HEK293 (cell line): ENCODE results near the gene FSCN2.

ENCODE experiments used
- CTCF ChIA-PET: fragments of 350-600 bp; formaldehyde crosslinking; extraction: SDS; loops from one replicate; lab custom pipeline; 2021; ENCODE audit warnings: antibody characterized with exemption; lab: Yijun Ruan, JAX
- POLR2A ChIA-PET: fragments of 300-600 bp; formaldehyde crosslinking; extraction: SDS; loops from one replicate; lab custom pipeline; 2020; ENCODE audit warnings: antibody characterized with exemption, inconsistent platforms; lab: Yijun Ruan, JAX
- H3K27ac ChIP-seq: fragments of 200-500 bp; sonication (Bioruptor generic); 2 replicates; pipeline ENCODE4 v1.5.1; 2014; ENCODE audit warnings: low read depth, low read length, control low read depth, inconsistent platforms; ENCODE audit errors: extremely low read depth
- H3K36me3 ChIP-seq, 2 experiments: fragments of 200-500 bp in 1 of 2; sonication (Bioruptor generic) in 1 of 2; 1 replicate in 1 of 2; 2 replicates in 1 of 2; pipeline ENCODE4 v1.5.1; 2014 to 2017; ENCODE audit warnings: inconsistent platforms in 2 of 2, low read length in 2 of 2; ENCODE audit not compliant: control insufficient read depth in 2 of 2, insufficient read depth in 1 of 2
- H3K4me1 ChIP-seq: fragments of 200-500 bp; sonication (Bioruptor generic); 2 replicates; pipeline ENCODE4 v1.5.1; 2014; ENCODE audit warnings: mild to moderate bottlenecking, low read length, inconsistent platforms; ENCODE audit not compliant: control insufficient read depth, insufficient read depth
- H3K4me3 ChIP-seq: 2 replicates; pipeline ENCODE4 v1.5.1; 2011; ENCODE audit warnings: low read depth, mild to moderate bottlenecking, control low read depth, low read length, moderate library complexity
- H3K9me3 ChIP-seq: fragments of 200-500 bp; sonication (Bioruptor generic); 2 replicates; pipeline ENCODE4 v1.5.1; 2014; ENCODE audit warnings: low read depth, low read length, inconsistent platforms; ENCODE audit not compliant: control insufficient read depth, insufficient read depth
- CTCF ChIP-seq: fragments of 450-650 bp; formaldehyde crosslinking; IDR thresholded peaks from 2 replicates; pipeline ENCODE4 v1.5.1; 2016; ENCODE audit warnings: missing biosample characterization, missing genetic modification characterization
- KLF1 ChIP-seq: fragments of 450-650 bp; formaldehyde crosslinking; IDR thresholded peaks from 2 replicates; pipeline ENCODE4 v1.5.1; 2016; ENCODE audit warnings: missing biosample characterization, missing genetic modification characterization
- MYNN ChIP-seq: fragments of 450-650 bp; formaldehyde crosslinking; IDR thresholded peaks from 2 replicates; pipeline ENCODE4 v1.5.1; 2016; ENCODE audit warnings: missing biosample characterization, missing genetic modification characterization, borderline replicate concordance
- PRDM2 ChIP-seq: fragments of 450-650 bp; formaldehyde crosslinking; IDR thresholded peaks from 2 replicates; pipeline ENCODE4 v1.5.1; 2016; ENCODE audit warnings: missing biosample characterization, missing genetic modification characterization, borderline replicate concordance
- REST ChIP-seq: fragments of 450-650 bp; formaldehyde crosslinking; IDR thresholded peaks from 2 replicates; pipeline ENCODE4 v1.5.1; 2016; ENCODE audit warnings: missing biosample characterization, missing genetic modification characterization
- SCRT1 ChIP-seq: fragments of 450-650 bp; formaldehyde crosslinking; IDR thresholded peaks from 2 replicates; pipeline ENCODE4 v1.5.1; 2016; ENCODE audit warnings: missing biosample characterization, missing genetic modification characterization, borderline replicate concordance
- SCRT2 ChIP-seq: fragments of 450-650 bp; formaldehyde crosslinking; IDR thresholded peaks from 2 replicates; pipeline ENCODE4 v1.5.1; 2016; ENCODE audit warnings: missing biosample characterization, missing genetic modification characterization
- ZEB2 ChIP-seq: fragments of 450-650 bp; formaldehyde crosslinking; IDR thresholded peaks from 2 replicates; pipeline ENCODE4 v1.5.1; 2016; ENCODE audit warnings: missing biosample characterization, missing genetic modification characterization
- ZFP37 ChIP-seq: fragments of 450-650 bp; formaldehyde crosslinking; IDR thresholded peaks from 2 replicates; pipeline ENCODE4 v1.5.1; 2016; ENCODE audit warnings: missing biosample characterization, missing genetic modification characterization
- ZFP41 ChIP-seq: fragments of 450-650 bp; formaldehyde crosslinking; IDR thresholded peaks from 2 replicates; pipeline ENCODE4 v1.5.1; 2016; ENCODE audit warnings: missing biosample characterization, missing genetic modification characterization, borderline replicate concordance
- ZNF10 ChIP-seq: fragments of 450-650 bp; formaldehyde crosslinking; IDR thresholded peaks from 2 replicates; pipeline ENCODE4 v1.5.1; 2017; ENCODE audit warnings: missing biosample characterization, missing genetic modification characterization
- ZNF341 ChIP-seq: fragments of 450-650 bp; formaldehyde crosslinking; IDR thresholded peaks from 2 replicates; pipeline ENCODE4; 2016; ENCODE audit warnings: low read depth, missing biosample characterization, missing genetic modification characterization
- ZNF433 ChIP-seq: fragments of 450-650 bp; formaldehyde crosslinking; IDR thresholded peaks from 2 replicates; pipeline ENCODE4 v1.5.1; 2016; ENCODE audit warnings: missing biosample characterization, missing genetic modification characterization, low read depth
- ZNF518A ChIP-seq: fragments of 450-650 bp; formaldehyde crosslinking; conservative IDR thresholded peaks from 2 replicates; pipeline ENCODE4 v1.5.1; 2016; ENCODE audit warnings: low read depth, missing biosample characterization, missing genetic modification characterization
- ZNF629 ChIP-seq: fragments of 450-650 bp; formaldehyde crosslinking; IDR thresholded peaks from 2 replicates; pipeline ENCODE4 v1.5.1; 2017; ENCODE audit warnings: missing biosample characterization, missing genetic modification characterization
- ZNF692 ChIP-seq: fragments of 450-650 bp; formaldehyde crosslinking; IDR thresholded peaks from 2 replicates; pipeline ENCODE4 v1.5.1; 2016; ENCODE audit warnings: missing biosample characterization, missing genetic modification characterization
- ZNF791 ChIP-seq: fragments of 450-650 bp; formaldehyde crosslinking; IDR thresholded peaks from 2 replicates; pipeline ENCODE4 v1.5.1; 2016; ENCODE audit warnings: missing biosample characterization, missing genetic modification characterization
- ZNF792 ChIP-seq: fragments of 450-650 bp; formaldehyde crosslinking; IDR thresholded peaks from 2 replicates; pipeline ENCODE4 v1.5.1; 2016; ENCODE audit warnings: missing biosample characterization, missing genetic modification characterization
- ZSCAN23 ChIP-seq: fragments of 450-650 bp; formaldehyde crosslinking; IDR thresholded peaks from 2 replicates; pipeline ENCODE4 v1.5.1; 2016; ENCODE audit warnings: missing biosample characterization, missing genetic modification characterization

Gene FSCN2

GRCh38 chr17:81558115-81558468 lies 29.9 kb downstream of the FSCN2 start:
- no peak overlapping the region for H3K4me3 ChIP-seq
- CTCF ChIA-PET: interaction anchor here (1.2 to 2.9 kb wide), 4 partner anchors 8 to 43 kb away, joined by 3 to 19 read pairs (median 5); no protein-coding TSS in a partner anchor
- POLR2A ChIA-PET: interaction anchor here (0.8 to 4.0 kb wide), 2 partner anchors 8 to 161 kb away, joined by 3 to 16 read pairs; no protein-coding TSS in a partner anchor
- H3K9me3 ChIP-seq: no peaks in the 10 kb centered on the region
- TF ChIP-seq MYNN (tag by site-specific recombination) (no peak), ZNF10 (no peak), ZNF341 (tag by site-specific recombination) (no peak), PRDM2 (tag by site-specific recombination) (no peak), KLF1 (no peak), SCRT1 (tag by site-specific recombination) (no peak), ZFP37 (tag by site-specific recombination) (no peak), ZNF791 (tag by site-specific recombination) (no peak), ZNF518A (tag by site-specific recombination) (no peak), ZNF692 (no peak), ZNF792 (tag by site-specific recombination) (no peak), REST (tag by site-specific recombination) (no peak), CTCF (no peak), ZNF433 (tag by site-specific recombination) (no peak), ZFP41 (no peak), ZEB2 (tag by site-specific recombination) (no peak), SCRT2 (tag by site-specific recombination) (no peak), ZSCAN23 (no peak), ZNF629 (no peak)
- peaks cover 38 to 70% of the 10 kb centered on the region in 2 experiments for H3K36me3 ChIP-seq
- no peak overlapping the region for H3K27ac ChIP-seq
- H3K4me1 ChIP-seq: peaks cover 12% of the 10 kb centered on the region
